ENCODE measurements around the gene PRDM15.

PRDM15 gene

DNA sequence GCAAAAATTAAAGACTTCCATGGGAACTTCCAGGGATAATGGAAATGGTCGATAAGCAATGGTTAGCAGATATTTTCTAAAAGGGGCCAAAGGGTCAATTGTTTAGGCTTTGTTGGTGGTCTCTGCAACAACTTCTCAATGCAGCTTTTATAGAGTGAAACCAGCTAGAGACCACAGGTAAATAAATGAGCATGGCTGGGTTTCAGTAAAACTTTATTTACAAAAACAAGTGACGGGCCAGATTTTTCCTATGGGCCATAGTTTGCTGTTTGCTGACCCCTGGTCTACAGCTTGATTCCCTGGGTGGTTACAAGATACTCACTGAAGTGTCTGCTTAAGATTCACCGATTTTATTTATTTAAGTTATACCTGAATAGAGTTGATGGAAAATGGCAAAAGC lies 22.6 kb upstream of the PRDM15 start:
- no peak overlapping the region for H3K4me3 ChIP-seq (ENCODE audit: control insufficient read depth, low read depth, low read length)
- TF ChIP-seq, protein P1, sequence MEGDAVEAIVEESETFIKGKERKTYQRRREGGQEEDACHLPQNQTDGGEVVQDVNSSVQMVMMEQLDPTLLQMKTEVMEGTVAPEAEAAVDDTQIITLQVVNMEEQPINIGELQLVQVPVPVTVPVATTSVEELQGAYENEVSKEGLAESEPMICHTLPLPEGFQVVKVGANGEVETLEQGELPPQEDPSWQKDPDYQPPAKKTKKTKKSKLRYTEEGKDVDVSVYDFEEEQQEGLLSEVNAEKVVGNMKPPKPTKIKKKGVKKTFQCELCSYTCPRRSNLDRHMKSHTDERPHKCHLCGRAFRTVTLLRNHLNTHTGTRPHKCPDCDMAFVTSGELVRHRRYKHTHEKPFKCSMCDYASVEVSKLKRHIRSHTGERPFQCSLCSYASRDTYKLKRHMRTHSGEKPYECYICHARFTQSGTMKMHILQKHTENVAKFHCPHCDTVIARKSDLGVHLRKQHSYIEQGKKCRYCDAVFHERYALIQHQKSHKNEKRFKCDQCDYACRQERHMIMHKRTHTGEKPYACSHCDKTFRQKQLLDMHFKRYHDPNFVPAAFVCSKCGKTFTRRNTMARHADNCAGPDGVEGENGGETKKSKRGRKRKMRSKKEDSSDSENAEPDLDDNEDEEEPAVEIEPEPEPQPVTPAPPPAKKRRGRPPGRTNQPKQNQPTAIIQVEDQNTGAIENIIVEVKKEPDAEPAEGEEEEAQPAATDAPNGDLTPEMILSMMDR (IDR thresholded peaks at IDR 0.05; ENCODE audit: control insufficient read depth, insufficient read depth, low read depth, low read length, missing control alignments) = no peak
- DNase-seq (ENCODE audit: low read depth) = no peak

DNA sequence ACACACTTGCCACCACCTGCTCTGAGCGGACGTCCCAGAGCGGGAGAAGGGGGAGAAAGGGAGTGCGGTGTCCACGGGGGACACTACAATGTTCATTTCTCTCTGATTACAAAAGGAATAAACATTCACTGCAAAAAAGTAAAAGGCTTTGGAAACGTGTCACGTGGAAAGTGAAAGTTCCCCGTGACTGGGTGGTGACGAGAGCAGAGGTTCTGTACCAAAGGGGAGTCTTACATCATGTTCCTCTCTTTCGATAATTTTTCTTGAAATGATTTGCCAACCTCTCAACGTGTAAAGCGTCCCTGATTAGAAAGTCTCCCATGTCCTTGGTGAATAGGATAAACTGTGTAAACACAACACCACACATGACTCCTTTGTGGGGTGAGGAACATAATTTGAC lies 22.0 kb upstream of the PRDM15 start:
- TF ChIP-seq, protein P1 (IDR thresholded peaks at IDR 0.05; ENCODE audit: control insufficient read depth, insufficient read depth, low read depth, low read length, missing control alignments) = no peak
- no peak overlapping the region for H3K4me3 ChIP-seq (ENCODE audit: control insufficient read depth, low read depth, low read length)
- DNase-seq (ENCODE audit: low read depth) = no peak

DNA sequence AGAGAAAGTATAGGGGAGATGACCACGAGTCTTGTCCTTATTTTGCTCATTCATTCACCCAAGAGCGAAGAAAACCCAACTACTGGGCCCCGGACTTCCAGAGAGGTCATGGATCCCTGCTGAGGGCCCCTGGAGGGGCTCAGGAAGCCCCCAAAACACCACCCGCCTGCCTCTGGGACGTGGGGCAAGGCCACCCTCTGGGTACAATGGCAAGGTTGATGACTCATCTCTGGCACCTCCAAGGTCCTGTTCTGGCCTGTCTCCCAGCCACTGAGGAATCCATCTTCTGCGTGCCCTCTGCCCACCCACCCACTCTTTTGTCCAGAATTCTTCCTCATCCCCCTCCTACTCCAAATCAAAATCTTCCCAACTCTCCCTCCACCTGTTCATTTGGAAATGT lies 21.3 kb upstream of the PRDM15 start:
- no peak for DNase-seq (ENCODE audit: low read depth)
- no peak overlapping the region for H3K4me3 ChIP-seq (ENCODE audit: control insufficient read depth, low read depth, low read length)
- TF ChIP-seq, protein P1 (IDR thresholded peaks at IDR 0.05; ENCODE audit: control insufficient read depth, insufficient read depth, low read depth, low read length, missing control alignments) = no peak

DNA sequence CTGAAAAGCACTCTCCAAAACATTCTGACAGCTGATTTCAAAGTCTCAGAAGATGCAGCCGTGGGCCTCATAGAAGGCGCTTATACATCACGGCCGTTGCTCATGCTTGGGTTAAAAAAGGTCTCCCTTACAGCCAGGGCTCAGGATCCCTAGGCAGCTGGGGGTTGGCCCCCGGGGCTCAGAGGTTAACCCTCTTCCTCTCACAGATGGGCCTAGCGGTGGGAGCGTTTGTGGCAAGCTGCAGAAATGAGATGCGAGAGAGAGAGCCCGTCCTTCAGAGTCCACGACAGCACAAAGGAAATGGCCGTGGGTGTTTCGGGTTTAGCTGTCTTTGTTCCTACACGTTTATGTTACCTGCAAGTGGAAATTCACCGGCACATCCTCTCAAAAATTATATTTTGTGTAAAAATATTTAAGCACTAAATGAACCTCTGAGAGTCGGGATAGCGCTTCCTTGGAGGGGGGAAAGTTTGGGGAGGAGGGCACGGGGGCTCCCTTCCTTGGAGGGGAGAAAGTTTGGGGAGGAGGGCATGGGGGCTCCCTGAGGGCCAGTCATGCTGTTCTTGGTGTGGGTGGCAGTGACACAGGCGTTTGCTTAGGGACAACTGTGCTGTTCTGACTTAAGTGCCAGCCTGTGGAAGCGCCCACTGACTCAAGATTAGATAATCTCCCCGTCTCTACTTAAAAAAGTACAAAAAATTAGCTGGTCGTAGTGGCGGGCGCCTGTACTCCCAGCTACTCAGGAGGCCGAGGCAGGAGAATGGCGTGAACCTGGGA lies 20.5 kb upstream of the PRDM15 start:
- H3K4me3 ChIP-seq (ENCODE audit: control insufficient read depth, low read depth, low read length) = no peak overlapping the region
- no peak for DNase-seq (ENCODE audit: low read depth)
- TF ChIP-seq, protein P1 (IDR thresholded peaks at IDR 0.05; ENCODE audit: control insufficient read depth, insufficient read depth, low read depth, low read length, missing control alignments) = no peak

DNA sequence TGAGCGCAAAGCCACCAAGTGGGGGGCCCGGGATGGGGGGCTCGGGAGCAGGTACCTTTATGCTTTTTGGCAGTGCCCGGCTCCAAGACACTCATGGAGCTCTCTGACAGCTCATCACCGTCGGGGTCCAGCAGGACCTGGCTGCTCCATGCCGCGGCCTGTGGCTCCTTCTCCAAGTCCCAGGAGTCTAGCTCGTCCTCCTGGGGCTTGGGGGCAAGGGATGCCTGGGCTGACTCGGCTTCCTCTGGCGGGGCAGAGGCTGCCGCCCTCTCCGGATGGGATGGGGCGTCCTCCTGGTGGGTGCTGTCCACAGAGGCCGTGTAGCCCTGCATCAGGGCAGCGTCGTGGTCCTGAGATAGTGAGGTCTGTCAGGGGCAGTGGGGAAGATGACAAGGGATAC lies 19.9 kb upstream of the PRDM15 start:
- H3K4me3 ChIP-seq (ENCODE audit: control insufficient read depth, low read depth, low read length) = no peak overlapping the region
- TF ChIP-seq, protein P1 (IDR thresholded peaks at IDR 0.05; ENCODE audit: control insufficient read depth, insufficient read depth, low read depth, low read length, missing control alignments) = no peak
- DNase-seq (ENCODE audit: low read depth) = no peak

DNA sequence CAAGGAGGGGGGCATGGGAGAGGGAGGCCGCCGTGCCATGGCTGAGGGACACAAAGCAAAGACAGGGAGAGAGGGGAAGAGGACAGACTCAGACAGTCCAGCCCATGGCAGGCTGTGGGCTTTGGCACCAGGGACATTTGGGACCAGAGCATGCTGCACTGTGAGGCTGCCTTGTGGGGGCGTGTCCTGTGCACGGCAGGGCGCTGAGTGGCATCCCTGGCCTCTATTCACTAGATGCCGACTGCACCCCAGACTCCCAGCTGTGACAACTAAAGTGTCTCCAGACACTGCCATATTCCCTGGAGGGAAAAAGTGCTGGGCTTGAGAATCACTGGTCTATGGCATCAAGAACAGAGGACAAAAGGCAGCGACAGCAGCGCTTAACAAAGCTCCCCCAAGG lies 18.6 kb upstream of the PRDM15 start:
- H3K4me3 ChIP-seq (ENCODE audit: control insufficient read depth, low read depth, low read length) = no peak overlapping the region
- DNase-seq (ENCODE audit: low read depth) = no peak
- TF ChIP-seq, protein P1 (IDR thresholded peaks at IDR 0.05; ENCODE audit: control insufficient read depth, insufficient read depth, low read depth, low read length, missing control alignments) = no peak
